GM11168 (cell line): ENCODE measurements around the gene PHF1.

ENCODE experiments used
- in situ Hi-C: fragments of 300-500 bp; cut with MboI; formaldehyde crosslinking; loops from one replicate; pipeline ENCODE4 v1.12.0; 2022; ENCODE audit warnings: low sequenced_read_pairs; ENCODE audit not compliant: unreplicated experiment

PHF1 gene

DNA sequence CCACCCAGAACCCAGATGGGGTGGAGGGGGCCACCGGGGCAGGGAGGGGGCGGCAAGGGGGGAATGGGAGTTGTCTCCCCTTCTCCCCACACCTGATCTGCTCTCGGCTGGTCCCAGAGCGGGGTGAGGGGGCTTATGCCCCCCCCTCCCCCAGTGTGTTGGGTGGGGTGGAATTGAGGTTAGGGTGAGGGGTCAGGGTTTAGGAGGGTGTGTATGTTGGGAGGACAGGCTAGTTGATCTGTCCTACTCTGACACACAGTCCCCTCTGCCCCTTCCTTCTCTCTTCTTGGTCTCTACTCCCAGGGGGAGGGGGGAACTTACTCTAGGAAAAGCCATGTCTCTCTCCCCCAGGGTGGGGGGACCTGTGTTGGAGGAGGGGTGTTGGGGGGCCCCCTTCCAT is 41.7 kb downstream of the PHF1 start:
- in situ Hi-C loops, result no loop called here

DNA sequence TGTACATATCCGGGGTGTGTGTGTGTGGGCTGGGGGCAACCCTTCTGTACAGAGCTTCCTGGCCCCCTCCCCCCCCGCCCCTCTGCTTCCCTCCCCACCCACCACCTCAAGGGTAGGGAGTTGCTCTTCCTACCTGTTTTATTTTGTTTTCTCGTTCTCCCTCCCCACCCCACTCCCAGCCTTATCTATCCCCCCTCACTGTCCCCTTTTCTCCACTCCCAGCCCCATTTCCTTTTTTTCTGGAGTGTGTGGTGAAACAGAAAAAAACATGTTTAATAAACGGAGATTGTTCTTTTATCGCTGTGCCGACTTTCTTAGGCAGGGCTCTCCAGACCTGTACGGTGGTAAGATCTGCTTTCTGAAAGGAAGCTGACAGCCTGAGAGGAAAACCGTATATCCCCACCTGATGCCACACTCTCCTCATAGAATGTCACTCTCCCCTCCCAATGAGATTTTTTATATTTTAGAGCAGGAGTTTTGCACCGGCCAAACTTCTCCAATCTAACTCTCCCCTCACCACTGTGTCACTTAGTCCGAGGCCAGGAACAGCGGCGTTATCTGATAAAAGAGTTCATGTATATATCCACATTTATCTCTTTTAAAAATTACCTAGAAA is 42.7 kb downstream of the PHF1 start:
- in situ Hi-C loops, result no loop called here

DNA sequence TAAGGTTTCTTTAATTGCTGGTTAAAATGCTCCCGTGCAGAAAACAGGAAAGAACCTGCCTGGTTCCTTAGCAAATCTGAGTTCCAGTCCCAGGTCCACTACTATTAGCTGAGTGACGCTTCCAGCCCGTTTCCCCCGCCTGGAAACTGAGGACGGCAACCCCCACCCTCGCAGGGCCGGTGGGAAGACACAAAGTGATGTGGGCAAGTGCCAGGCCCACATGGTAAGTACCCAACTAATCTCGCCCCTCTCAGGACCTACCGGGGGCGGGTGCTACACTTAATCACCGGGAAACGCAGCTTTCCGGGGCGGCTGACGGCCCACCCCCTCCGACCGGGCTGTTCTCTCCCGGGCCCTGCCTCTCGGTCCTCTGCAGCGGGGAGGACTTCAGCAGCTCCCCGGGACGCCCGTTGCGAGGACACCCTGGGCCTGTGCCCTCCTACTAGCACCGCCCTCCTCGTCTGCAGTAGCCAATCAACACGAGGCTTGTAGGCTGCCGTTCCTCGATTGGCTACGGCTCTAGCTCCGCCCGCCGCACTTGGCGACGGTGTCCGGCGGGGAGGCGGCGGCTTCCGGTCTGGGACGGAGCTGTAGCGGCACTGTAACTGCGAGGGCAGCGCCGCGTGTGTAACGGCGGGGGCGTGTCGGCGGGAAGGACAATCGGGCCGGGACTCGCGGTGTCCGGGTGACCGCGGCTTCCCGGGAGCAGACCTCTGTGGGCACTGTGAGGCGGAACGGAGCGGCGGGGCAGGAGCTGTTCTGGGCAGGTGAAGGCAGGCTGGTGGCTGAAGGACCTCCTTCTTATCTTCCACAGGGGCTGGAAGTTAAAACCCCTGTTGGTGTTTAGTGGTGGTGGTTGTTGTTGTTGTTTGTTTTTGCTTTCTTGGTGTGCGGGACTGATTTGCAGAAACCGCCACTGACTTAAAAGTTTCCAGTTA is 43.5 kb downstream of the PHF1 start, which contains the start of gene ZBTB9:
ZBTB9 (plus strand) TSS at position 568 of the 938 bp plus-strand sequence. CDS start 525 bp downstream, outside the sequence.
- in situ Hi-C loops, result no loop called here

DNA sequence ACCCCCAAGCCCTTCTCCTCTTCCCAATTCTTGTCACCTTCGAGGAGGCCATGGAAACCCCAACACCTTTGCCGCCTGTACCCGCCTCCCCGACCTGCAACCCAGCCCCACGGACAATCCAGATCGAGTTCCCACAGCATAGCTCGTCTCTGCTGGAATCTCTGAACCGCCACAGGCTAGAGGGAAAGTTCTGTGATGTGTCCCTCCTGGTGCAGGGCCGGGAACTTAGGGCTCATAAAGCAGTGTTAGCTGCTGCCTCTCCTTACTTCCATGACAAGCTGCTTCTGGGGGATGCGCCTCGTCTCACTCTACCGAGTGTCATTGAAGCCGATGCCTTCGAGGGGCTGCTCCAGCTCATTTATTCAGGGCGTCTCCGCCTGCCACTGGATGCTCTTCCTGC is 44.2 kb downstream of the PHF1 start:
- in situ Hi-C loops, result no loop called here

DNA sequence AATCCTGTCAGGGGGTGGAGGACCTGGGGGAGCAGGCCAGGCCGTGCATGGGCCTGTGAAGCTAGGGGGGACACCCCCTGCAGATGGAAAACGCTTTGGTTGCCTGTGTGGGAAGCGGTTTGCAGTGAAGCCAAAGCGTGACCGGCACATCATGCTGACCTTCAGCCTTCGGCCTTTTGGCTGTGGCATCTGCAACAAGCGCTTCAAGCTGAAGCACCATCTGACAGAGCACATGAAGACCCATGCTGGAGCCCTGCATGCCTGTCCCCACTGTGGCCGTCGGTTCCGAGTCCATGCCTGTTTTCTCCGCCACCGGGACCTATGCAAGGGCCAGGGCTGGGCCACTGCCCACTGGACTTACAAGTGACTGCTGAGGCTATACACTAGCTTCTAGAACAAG is 45.3 kb downstream of the PHF1 start:
- in situ Hi-C loops, result no loop called here

DNA sequence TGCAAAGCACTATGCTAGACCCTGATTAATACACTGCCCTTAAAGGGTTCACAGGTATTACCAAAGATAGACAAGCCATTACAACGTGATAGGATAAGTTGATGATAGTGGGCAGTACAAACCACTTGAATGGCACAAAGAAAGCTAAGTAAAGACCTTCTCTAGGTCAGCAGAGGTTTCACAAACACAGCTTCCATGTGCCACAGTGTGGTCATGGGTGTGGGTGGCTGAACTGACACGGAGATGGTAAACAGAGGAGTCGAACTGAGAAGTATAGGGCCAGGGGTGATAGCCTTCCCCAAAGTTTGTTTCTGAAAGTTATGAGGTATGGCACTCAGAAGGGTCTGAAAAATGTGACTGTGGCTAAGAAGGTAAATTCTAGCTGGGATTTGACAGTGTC is 47.9 kb downstream of the PHF1 start:
- in situ Hi-C loops, result no loop called here

DNA sequence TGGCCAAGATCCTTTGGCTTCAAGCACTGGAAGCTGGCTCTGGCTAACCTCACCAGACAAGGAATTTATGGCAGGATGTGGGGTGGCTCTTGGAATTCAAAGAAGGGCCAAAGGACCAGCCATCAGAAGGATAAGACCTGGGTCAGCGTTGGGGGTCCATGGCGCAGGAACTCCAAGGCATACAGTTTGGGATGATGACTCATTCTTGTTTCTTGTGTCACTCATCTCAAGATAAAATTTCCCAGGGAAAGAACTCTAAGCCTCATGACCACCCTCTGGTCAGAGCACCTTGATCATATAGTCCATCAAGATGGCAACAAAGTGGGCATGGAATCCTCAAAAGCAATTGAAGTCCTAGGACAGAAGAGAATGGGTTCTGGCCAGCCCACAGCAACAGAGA is 48.4 kb downstream of the PHF1 start:
- in situ Hi-C loops, result no loop called here
